ENCODE data around the gene CYP2S1. TPM values are rescaled to one million over a fixed set of nuclear protein-coding genes. Genes with fewer than 3 reads are reported as not detected.
"Not testable (repeated sequence)": the region's sequence is repeated elsewhere in the genome, so short reads cannot be mapped to it uniquely, and the experiment has no call there.

CYP2S1 gene, protein sequence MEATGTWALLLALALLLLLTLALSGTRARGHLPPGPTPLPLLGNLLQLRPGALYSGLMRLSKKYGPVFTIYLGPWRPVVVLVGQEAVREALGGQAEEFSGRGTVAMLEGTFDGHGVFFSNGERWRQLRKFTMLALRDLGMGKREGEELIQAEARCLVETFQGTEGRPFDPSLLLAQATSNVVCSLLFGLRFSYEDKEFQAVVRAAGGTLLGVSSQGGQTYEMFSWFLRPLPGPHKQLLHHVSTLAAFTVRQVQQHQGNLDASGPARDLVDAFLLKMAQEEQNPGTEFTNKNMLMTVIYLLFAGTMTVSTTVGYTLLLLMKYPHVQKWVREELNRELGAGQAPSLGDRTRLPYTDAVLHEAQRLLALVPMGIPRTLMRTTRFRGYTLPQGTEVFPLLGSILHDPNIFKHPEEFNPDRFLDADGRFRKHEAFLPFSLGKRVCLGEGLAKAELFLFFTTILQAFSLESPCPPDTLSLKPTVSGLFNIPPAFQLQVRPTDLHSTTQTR
- not detected in 2 replicates for total RNA-seq (2014; rRNA removed)
- not detected for polyA plus RNA-seq (2012)

DNA sequence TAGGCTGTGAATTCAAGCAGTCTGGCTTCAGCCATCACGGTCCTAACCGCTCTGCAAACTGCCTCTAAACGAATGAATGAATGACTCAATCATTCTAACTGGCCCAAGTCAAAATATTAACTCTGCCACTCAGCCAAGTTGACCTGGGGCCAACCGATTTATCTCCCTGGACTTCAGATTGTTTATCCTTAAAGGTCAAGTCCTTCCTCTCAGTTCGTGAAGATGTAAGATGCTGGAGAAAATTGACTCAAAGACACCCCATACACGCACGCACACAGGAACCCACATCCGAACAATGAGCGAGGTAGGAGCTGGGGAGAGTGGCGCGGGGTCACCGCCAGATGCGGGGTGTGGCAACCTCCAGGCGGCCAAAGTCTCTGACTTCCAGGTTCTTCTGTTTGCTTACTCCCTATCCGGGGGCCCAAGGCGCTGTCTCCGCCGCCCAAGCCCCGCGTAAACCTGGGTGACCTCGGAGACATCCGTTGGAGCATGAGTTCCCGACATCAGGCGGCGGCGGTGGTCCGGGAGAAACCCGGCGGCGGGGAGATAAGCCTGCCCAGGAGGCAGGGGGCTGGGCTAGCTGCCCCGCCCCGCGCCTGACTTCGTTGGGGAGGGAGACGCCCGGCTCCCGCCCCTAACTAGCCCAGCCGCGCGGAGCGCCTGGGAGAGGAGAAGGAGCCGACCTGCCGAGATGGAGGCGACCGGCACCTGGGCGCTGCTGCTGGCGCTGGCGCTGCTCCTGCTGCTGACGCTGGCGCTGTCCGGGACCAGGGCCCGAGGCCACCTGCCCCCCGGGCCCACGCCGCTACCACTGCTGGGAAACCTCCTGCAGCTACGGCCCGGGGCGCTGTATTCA is at the start of gene CYP2S1:
CYP2S1 (plus strand) TSS at position 646 of the 856 bp plus-strand sequence; CDS start at position 692, 46 bp downstream.
- DNase-seq (ENCODE audit: low read depth), result no peak

DNA sequence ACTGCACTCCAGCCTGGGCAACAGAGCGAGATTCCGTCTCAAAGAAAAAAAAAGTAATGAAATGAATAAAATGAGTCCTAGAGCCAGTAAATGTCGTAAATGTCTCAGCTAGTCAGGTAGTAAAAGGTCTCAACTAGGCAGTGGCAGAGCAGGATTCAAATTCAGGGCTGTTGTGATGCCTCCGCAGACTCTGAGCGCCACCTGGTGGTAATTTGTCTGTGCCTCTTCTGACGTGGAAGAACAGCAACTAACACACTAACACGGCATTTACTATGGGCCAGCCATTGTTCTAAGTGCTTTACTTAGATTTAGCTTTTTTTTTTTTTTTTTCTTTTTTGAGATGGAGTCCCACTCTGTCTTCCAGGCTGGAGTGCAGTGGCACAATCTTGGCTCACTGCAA is 48.6 kb upstream of the CYP2S1 start:
- peak; percentile 63 for DNase-seq (ENCODE audit: low read depth)

DNA sequence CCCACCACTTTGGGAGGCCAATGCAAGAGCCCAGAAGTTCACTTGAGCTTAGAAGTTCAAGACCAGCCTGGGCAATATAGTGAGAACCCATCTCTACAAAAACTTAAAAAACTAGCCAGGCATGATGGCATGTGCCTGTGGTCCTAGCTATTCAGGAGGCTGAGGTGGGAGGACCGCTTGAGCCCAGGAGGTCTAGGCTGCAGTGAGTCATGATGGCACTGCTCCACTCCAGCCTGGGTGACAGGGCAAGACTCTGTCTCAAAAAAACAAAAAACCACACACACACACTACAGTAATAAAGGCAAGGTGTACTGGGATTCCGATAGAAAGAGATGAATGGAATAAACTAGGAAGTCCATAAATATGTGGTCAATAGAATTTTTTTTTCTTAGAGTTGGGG is 43.2 kb upstream of the CYP2S1 start:
- DNase-seq (ENCODE audit: low read depth), result no peak

DNA sequence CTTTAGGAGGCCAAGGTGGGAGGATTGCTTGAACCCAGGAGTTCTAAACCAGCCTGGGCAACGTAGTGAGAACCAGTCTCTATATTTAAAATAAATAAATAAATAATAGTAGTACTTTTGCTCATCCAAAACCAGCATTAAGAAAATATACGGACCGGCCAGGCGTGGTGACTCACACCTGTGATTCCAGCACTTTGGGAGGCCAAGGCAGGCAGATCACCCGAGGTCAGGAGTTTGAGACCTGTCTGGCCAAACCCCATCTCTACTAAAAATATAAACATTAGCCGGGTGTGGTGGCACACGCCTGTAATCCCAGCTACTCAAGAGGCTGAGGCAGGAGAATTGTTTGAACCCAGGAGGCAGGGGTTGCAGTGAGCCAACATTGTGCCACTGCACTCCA is 42.0 kb upstream of the CYP2S1 start:
- DNase-seq (ENCODE audit: low read depth), result not testable (repeated sequence)

DNA sequence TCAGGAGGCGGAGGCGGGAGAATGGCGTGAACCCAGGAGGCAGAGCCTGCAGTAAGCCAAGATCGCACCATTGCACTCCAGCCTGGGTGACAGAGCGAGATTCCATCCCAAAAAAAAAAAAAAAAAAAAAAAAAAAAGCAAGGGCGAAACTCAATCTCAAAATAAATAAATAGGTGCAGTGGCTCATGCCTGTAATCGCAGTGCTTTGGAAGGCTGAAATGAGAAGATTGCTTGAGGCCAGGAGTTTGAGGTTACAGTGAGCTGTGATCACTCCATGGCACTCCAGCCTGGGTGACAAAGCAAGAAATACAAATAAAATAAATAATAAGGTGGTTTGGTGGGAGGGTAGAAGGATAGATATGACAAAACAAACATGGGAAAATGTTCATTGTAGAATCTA is 39.0 kb upstream of the CYP2S1 start:
- no peak for DNase-seq (ENCODE audit: low read depth)

DNA sequence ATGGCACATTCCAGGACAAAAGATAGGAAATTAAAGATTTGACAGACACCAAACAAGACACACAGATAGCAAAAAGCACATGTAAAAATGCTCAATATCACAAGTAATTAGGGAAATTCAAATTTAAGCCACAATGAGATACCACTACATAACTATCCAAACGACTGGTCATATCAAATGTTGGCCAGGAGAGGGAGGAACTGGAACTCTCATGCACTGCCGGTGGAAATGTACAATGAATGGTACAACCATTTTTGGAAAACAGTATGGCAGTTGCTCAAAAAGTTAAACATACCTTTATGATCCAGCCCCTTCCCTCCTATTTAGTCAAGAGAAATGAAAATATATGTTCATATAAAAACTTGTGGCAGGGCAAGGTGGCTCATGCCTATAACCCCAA is 36.8 kb upstream of the CYP2S1 start:
- DNase-seq (ENCODE audit: low read depth), result no peak

DNA sequence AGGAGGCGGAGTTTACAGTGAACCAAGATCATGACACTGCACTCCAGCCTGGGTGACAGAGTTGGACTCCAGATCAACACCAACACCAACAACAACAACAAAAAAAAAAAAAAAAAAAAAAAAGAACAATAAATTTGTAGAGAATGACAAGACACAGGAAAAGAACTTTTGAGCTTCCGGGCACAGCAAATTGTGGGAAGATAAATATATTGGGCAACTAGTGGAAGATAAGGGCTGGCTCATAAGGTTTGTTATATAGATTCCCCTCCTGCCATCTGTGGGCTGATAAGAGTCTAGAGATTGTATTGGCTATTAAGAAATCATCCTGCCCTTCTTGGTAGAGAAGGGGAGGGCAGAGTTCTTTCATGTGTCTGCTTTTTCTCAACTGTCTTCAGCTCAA is 33.1 kb upstream of the CYP2S1 start:
- DNase-seq (ENCODE audit: low read depth), result no peak

DNA sequence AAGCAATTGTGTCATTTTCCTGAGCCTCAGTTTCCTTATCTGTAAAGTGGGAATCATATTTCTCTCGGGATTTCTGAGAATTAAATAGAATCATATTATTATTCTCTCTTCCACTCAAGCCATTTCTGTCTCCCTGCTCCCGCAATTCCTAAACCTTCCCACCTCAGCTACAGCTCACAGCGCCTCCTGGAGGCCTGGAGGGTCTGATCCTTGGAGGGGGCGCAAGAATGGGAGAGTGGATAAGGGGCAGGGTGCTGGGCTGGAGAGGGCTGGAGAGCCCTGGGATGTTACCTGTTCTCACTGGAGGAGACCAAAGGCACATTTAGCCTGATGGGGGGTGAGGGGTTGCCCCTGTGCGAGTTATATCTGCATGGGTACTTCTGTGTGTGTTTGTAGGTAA is 31.1 kb upstream of the CYP2S1 start:
- no peak for DNase-seq (ENCODE audit: low read depth)

DNA sequence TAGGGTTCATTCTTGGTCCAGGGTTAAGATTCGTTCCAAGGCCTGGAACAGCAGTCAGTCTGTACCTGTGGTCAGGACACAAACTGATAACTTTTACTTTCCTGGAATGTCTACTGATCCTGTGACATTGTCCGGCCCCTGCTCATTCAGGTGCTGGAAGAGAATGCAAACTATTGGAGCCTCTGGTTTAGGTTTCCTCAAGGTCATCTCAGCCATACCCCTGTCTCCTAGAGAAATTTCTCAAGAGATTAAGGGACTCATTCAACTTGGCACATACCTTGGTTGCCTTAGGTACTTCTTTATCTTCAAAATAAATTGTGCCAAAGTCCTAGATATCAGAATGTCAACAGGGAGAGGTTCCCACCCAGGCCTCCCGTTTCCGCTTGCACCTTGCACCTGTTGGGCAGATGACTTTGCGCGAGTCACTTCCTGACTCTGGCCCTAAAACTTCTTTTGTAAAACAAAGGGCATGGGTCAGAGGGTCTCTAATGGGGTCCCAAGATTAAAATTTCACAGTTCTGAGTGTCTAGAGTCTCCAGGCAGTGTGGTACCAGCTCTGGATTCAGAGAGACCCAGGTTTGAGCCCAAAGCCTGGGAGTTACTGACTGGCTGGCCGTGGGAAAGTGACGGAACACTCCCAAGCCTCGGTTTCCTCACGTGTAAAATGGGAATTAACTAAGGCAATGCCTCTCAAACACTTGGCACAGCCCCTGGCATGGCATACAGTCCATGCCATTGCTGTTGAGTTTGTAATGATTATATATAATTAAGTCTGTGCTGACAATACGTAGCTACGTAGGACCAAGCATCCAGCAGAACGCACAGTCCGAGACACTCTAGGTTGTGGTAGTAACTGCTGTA is 25.8 kb upstream of the CYP2S1 start:
- no peak for DNase-seq (ENCODE audit: low read depth)

DNA sequence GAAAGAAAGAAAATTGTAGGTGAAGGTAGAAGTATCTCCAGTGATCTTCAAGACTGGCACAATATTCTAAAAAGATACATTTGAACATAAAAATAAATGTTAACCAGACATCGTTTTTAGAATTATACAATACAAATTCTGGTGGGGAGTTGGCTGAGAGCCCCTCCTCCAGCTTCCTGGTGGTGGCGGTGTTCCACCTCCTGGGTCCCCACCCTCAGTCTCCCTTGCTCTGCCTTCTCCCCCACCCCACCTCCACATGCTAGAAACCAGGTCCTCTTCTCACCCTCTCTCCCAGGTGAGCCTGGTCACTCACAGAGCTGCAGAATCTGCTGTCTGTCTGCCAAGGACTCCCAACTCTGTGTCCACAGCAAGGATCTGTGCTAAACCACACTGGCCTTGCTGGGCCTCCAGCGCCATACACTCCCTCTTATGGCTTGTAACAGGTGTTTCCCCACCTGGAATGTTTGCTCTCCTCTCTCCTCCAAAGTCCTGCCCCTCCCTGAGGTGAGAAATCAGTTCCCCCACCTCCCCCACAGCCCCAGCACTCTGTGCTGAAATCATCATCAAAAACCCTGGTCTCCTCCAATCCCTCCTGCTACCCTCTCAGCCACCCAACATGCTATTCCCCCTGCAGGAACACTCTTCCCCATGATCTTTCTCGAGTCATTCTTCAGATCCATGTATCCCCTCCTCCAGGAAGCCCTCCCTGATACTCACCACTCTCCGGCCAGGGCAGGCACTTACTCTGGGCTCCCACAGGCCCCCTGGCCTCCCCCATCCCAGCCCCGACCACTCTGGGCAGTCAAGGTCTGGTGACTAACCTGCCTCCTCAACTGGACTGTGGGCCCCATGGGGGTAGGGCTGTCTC is 20.5 kb upstream of the CYP2S1 start:
- DNase-seq (ENCODE audit: low read depth), result no peak

DNA sequence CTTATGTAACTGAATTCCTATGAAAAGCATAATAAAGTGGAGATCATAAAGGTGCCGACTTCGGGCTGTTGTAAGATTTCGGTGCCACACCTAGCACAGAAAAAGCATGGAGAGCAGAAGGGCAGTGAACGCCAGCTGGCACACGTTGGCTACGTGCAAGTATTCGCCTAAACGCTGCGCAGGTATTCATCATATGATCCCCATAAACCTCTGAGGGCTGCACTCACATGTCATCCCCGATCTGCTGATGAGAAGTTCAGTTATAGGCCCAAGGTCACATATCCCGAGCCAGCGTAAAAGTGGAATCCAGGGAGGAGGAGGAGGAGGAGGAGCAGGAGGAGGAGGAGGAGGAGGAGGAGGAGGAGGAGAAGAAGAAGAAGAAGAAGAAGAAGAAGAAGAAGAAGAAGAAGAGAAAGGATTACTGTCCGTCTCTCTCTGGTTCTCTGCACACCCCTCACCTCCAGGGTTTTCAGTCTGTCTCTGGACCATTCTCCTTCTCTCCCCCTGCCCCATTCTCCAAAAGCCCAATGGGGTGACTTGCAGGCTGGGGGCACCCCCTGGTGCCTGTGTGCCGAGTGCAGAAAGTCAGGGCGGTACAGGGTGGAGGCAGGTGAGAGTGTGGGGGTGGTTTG is 18.6 kb upstream of the CYP2S1 start:
- no peak for DNase-seq (ENCODE audit: low read depth)

DNA sequence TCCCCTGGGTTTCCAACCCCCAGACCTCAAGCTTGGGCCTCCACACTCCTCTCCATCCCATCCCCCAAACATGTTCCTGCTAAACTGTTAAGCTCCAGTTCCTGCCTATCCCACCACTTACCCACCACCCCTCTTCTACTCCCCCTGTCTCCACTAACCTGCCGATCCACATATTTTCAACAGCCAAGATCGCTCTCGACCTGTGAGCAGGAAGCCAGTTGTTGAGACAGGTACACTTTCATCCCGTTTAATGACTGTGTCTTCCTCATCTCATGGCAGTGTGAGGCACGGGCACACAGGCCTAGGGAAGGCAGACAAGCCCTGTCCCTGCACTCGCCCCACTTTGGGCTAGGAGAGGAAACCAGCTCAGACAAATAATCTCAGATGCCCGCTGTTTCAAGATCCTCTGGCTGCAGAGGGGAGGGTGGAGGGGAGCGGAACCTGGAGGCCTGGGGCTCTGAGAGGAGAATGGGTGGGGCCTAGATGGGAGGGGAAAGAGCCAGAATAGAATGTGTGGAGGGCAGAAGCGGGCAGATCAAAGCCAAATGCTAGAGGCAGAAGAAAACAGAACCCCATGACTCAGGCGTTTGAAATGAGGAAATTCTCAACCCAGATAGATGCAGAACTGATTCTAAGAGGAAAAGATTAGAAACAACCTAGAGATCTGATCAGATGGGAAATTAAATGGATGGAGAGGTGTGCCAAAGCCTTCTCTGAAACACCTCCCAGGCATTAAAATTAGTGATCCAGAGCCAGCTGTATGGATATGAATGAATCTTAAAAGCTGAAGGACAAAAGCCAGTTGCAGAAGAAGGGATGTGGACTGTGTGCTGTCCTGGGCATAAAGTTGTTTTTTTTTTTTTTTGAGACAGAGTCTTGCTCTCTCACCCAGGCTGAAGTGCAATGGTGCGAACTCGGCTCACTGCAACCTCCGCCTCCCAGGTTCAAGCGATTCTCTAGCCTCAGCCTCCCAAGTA is 16.9 kb upstream of the CYP2S1 start:
- peak; percentile 71 for DNase-seq (ENCODE audit: low read depth)

DNA sequence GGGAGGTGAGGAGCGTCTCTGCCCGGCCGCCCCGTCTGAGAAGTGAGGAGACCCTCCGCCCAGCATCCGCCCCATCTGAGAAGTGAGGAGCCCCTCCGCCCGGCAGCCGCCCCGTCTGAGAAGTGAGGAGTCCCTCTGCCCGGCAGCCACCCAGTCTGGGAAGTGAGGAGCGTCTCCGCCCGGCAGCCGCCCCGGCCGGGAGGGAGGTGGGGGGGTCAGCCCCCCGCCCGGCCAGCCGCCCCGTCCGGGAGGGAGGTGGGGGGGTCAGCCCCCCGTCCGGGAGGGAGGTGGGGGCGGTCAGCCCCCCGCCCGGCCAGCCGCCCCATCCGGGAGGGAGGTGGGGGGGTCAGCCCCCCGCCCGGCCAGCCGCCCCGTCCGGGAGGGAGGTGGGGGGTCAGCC is 12.8 kb upstream of the CYP2S1 start:
- not testable (repeated sequence) for DNase-seq (ENCODE audit: low read depth)

DNA sequence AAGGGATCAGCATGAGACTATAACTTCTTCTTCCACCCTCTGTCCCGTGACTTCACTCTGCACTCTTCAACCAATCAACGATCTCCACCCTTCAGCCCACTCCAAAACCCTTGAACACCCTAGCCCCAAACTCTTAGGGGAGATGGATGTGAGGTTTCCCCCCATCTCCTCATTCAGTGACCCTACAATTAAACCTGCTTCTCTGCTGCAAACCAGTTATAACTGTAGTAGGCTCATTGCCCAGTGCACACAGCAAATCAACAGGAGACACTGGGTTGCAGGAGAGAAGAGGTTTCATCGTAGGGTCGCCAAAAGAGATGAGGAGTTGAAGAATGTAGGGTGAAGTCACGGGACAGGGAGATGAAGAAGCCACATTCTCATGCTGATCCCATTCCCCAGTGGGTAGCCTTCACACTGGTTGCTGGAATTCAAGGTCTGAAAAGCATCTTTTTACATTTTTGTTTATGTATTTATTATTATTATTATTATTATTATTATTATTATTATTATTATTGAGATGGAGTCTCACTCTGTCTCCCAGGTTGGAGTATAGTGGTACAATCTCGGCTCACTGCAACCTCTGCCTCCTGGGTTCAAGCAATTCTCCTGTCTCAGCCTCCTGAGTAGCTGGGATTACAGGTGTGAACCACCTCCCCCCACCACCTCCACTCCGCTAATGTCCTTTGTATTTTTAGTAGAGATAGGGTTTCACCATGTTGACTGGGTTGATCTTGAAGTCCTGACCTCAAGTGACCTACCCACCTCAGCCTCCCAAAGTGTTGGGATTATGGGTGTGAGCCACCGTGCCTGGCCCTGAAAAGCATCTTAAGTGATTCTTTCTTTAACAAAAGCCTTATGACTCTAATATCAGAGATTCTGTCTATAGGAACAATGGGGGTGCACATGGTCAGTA is 5.8 kb upstream of the CYP2S1 start:
- DNase-seq (ENCODE audit: low read depth), result no peak

DNA sequence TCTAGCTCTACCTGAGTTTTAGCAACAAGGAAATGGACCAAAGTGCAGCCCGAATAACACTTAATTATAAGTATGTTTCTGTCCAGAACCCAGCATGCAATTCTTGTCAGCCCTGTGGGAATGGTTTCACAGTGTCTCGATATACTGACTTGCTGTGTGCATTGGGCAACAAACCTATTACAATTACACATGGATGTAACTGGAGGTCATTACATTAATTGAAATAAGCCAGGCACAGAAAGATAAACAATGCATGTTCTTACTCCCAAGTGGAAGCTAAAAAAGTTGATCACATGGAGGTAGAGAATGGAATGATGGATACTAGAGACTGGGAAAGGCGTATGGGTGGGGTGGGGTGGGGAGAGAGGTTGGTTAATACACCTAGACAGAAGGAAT is 5.1 kb upstream of the CYP2S1 start:
- DNase-seq (ENCODE audit: low read depth), result no peak

DNA sequence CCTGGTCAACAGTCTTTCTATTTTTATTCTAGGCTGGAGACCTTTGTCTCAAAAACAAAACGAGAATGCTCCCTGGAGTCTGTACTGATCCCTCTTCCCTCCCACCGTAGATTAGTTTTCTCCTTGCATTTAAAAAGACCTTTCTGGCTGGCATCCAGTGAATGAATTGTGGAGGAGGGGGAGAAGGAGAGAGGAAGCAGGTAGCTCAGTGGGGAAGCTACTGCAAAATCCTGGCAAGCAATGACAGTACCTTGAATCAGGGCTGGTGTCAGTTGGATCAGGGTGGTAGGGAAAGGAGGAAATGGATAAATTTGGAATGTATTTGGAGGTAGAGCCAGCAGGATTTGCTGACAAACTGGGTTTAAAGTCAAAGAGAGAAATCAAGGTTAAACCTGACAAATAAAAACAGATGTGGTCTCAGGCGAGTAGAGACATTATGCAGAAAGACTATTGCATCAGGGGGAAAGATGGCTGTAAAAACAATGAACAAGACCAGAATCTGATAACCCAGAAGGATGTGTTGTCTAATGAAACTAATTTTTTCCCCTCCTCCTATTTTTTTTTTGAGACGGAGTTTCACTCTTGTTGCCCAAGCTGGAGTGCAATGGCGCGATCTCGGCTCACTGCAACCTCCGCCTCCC is 3.5 kb upstream of the CYP2S1 start:
- no peak for DNase-seq (ENCODE audit: low read depth)

Data from LHCN-M2 (cell line).